Pons (tissue), 1 donor: Measurements from ENCODE around the gene PTER.

Source experiments
- DNase-seq: peaks from one replicate; pipeline ENCODE4 v3.0.0-alpha.2; 2016; ENCODE audit warnings: low spot score

The PTER gene, protein sequence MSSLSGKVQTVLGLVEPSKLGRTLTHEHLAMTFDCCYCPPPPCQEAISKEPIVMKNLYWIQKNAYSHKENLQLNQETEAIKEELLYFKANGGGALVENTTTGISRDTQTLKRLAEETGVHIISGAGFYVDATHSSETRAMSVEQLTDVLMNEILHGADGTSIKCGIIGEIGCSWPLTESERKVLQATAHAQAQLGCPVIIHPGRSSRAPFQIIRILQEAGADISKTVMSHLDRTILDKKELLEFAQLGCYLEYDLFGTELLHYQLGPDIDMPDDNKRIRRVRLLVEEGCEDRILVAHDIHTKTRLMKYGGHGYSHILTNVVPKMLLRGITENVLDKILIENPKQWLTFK

DNA sequence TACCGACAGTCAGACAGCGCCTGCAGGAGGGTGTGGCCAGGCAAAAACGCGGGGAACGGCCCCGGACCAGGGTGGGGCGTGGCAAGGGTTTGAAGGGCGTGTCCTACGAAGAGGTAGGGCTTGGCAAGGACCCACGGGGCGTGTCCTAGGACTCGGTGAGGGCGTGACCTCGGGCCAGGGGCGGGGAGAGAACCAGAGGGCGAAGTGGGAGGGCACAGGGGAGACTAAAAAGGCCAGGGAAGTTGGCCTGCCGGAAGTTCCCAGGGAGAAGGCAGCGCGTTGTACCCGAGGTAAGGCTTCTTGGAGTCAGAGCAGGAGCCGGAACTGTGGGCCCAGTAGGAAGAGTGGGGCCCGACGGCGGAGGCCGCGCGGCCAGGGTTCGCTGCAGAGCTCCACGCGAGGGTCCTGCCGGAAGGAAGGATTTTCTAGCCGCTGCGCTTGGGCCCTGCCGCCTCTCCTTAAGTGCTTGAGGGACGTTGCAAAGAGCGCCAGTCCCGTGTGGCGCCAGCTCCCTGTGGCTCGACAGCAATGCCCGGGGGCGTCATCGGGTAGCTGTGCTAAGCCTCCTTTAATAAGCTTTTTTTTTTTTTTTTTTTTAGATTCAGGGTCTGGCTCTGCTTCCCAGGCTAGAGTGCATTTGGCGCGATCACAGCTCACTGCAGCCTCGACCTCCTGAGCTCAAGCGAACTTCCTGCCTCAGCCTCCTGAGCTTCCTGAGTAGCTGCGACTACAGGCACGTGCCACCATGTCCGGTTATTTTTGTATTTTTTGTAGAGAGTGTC, at the start of gene PTER:
TSS of gene PTER (plus strand) at position 253 of the 782 bp plus-strand sequence. CDS start 47,375 bp downstream, outside the sequence.
- DNase-seq: peak; percentile 70

DNA sequence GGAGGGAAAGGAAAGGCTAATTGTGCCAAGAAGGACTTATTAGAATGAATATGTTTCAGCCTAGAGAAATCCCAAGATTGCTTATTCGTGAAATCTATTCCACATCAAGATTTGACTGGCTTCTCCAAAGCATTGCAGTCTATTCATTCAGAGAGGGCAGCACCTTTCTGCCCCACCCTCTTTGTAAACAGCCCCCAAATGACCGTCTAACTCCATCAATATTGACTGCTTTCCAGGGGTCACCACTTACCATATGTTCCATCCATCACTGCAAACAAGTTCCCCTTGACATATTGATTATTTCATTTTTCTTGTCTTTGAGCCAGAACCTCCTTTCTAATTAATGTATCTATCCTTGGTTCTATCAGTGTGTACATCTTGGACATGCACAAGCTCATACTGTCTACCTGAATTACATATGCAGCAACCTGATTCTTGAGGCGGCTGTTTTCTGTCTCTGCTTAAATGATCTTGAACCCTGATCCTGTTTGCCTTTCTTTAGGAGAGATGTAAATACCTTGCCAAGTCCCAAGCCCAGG, 44.2 kb upstream of the PTER start:
- DNase-seq: no peak

DNA sequence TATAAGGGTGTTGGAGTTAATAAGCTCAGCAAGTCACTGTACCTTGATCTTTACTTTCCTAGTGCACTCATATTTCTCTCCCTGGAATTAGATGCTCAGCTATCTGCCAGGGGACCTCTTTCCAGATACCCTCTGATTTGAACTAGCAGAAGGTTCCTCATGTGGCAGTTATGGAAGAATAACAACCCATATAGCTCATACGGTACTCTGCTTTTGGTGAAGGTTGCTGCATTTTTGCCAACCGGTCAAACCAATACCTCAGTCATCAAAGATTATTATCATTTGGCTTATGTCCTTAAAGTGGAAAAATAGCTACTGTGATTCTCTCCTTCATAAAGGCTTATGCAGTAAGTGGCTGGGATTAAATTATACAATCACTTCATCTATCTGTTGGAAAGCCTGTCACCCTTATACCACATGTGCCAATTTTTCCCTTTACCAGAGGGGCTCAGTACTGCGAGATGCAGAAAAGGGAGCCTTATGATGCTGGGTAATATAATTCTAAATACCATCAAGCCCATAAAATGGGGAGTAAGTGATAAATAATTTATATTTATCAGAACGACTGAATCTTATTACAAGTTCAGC, 43.4 kb upstream of the PTER start:
- DNase-seq: no peak

DNA sequence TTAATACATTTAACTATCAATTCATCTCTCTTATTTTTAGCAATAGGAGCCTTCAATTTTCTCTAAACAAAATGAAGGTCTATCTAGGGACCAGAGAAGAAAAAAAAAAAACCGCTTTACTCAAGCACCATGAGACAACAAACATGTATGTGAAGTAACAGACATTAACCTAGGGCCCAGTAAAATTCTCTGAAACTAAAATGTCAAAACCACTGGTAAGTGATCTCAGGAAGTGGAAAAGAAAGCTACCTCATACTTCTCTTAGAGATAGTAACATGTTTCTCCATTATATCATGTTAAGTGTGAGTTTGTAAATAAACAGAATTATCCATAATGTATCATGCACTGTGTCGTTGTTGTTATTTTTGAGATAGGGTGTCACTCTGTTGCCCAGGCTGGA, 35.4 kb upstream of the PTER start:
- DNase-seq: no peak

DNA sequence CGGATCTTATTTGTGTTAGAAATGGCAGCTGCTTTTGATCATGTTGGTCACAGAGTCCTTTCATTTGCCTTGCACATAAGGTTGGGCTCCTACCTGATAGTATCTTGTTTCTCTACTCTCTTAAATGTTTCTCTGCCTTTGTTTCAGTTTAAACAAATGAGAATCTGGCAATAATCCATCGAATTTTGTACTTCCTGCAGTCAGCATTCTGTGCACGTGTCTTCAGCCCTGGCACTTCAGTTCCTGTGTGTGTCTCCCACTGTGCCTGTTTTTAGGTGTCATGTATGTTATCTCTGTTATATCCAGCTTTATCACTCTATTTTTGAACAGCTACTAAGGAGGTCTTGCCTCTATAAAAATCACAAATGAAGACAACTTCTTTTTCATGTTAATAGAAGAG, 28.4 kb upstream of the PTER start:
- no peak for DNase-seq

DNA sequence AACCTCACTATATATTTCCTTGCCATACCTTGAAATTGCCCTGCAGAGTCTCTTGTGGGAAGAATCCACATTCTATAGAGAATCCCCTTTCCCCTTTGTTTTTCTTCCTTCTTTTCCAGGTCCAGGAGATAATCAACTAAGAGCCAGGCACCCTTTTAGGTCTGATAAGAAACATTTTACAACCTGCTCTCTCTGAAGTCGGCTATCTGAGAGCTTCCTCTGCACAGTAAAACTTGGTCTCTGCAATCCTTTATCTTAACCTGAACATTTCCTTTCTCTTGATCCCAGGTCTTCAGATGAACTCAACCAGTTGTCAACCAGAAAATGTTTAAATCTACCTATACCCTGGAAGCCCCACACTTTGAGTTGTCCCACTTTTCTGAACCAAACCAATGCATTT, 19.5 kb upstream of the PTER start:
- DNase-seq: no peak

DNA sequence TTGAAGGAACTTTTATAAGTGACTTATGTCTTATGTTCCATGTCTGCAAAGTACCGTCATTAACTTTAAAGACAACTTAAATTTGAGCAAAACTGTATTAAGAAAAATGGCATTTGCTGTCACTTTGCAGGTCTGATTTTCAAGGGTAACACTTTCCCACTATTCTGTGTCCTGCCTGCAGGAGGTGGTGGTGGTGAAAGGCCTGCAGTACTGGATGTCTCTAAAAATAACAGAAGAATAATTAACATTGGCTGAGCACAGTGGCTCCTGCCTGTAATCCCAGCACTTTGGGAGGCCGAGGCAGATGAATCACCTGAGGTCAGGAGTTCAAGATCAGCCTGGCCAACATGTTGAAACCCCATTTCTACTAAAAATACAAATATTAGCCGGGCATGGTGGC, 13.2 kb upstream of the PTER start:
- DNase-seq: no peak

DNA sequence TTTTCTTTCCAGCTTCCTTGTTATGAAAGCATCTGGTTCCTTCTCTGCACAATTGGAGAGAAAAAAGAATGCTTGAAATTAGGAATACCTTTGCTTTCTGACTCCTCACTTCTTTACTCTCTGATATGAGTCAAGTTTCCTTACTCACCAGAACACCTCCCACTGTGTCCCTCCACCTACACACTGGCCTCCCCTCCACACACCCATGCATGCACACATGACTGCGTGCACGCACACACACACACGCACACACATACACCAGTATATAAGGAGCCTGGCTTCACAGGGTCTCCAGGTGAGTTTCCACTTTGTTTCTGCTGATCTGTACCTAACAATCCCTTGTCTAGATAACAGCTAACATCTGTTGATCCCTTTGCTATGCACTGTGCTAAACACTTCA, 11.4 kb upstream of the PTER start:
- no peak for DNase-seq

DNA sequence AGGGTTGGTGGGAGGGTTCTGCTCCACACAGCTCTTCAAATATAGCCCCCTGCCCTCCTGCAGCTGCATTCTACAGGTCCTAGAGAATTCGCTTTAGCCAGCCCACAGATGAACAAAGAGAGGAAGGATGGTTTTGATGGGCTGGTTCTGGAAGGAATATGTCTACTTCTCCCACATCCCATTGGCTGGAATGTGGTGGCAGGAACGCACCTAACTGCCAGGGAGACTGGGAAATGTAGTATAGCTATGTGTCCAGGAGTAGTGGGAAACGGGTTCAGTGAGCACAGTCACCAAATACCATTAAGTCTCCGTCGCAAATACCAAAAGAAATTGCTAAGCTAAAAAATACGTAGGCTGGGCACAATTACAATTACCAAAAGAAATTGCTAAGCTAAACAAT, 7.3 kb upstream of the PTER start:
- no peak for DNase-seq

DNA sequence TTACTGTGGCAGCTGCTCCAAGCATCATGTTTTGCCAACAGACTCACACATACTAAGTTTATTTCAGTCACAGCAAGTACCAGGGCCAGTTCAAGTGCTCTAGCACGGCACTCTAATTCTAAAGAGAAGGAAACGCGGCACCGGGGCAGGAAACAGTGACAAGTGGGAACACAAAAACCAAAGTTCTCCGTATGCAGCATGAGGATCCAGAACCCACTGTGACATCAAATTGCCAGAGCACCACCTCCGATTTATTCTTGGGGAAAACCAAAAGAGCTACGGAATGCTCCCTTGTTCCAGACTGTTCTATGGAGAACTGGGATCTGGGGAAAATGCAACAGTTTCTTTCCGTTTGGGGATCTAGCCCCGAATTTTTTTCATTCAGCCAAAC, 448 bp upstream of the PTER start:
- no peak for DNase-seq

DNA sequence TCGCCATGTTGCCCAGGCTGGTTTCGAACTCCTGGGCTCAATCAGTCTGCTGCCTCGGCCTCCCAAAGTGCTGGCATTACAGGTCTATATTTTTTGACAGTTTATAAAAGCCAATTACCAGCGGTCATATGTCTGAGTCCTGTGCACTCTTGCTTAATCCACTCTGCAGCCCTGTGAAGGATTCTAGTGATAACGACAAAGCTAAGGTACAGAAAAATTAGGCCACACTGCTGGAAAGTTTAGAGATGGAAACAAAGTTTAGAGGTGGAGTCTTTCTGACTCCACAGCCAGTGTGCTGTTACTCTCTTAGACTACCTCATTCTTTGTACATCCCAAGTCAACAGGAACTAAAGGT, 707 bp downstream of the PTER start:
- no peak for DNase-seq

DNA sequence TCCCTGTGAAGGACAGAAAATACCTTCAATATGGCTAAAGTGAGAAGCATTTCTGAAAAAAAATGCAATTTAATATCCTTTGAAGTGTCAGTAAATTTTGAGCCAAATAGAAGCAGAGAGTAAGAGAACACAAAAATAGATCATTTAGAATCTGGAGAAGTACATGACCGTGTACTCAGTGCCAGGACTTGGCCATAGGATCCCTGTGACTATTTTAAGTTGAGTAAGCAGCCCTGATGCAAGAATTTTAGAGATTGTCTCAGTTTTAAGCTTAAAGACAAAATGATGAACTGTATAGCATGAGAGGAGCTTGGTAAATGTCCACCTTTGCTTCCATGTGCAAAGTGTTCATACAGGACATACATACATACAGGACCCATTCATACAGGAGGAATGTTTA, 2.5 kb downstream of the PTER start:
- no peak for DNase-seq

DNA sequence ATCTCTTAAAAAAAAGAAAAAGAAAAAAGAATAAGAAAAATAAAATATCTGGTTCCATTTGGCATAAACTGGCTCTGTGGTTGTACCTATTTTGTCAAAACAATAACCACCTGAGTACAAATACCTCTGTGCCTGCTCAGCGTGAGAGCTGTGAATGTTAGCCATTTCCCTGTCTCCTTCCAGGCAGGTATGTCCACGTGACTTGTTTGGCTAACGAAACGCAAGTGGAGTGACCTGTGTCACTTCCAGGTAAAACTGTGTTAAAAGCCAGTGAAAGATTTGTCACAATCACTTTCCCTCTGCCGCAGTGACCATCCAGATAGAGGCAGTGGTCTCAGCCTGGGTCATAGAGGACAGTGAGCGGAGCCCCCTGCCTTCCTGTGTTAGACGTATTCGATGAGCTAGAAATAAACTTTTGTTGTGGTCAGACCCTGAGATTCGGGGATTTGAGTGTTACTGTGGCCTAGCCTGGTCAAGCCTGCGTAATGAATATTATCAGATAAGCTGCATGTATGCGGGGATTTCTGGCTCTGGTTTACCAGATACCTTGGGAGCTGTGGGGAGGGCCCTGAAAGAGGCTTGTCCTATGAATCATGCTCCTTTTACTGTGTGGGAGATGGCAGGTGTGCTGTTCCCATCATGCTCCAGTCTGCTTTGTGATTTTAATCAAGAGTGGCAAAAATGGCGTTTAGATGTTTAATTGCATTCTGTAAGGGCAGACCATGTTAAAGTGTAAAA, 3.8 kb downstream of the PTER start:
- DNase-seq: no peak

DNA sequence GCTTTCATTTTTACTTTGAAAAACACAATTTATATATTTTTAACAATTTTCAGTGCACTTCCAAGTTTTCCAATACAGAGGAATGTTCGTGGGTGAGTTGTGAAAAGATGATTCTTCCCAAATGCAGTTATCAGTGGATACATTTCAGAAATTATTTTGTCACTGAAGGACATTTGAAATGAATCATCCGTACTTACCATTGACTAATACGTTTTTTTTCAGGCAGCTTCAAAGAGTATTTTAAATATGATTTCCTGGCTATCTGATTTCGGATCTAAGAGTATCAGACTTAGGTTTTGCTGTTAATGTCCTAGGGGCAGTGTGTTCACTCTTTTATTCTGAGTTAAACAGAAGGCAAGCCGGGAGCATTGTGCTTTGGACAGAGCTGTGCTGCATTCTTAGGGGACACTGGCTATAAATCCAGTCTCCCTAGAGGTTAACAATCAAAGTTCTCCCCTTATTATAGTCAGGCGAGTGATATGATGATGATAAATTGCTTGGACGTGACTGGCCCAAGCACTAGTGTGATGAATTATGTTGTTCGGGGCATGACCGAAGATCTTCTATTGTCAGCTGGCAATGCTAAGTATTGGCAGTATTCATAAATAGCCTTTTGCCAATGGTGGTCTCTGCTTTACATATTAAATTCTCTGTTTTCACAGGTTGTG, 4.5 kb downstream of the PTER start:
- DNase-seq: no peak

DNA sequence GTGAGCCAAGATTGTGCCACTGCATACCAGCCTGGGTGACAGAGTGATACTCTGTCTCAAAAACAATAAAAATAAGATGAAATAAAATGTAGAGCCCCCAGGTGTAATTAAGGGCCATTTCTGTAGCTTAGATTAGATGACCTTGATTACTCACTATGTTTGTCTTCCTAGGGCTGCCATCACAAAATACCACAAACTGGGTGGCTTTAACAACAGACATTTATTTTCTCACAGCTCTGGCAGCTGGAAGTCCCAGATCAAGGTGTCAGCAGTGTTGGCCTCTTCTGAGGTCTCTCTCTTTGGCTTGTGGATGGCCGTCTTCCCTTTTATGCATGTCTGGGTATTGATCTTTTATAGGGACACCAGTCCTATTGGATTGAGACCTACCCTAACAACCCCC, 6.1 kb downstream of the PTER start:
- DNase-seq: no peak

DNA sequence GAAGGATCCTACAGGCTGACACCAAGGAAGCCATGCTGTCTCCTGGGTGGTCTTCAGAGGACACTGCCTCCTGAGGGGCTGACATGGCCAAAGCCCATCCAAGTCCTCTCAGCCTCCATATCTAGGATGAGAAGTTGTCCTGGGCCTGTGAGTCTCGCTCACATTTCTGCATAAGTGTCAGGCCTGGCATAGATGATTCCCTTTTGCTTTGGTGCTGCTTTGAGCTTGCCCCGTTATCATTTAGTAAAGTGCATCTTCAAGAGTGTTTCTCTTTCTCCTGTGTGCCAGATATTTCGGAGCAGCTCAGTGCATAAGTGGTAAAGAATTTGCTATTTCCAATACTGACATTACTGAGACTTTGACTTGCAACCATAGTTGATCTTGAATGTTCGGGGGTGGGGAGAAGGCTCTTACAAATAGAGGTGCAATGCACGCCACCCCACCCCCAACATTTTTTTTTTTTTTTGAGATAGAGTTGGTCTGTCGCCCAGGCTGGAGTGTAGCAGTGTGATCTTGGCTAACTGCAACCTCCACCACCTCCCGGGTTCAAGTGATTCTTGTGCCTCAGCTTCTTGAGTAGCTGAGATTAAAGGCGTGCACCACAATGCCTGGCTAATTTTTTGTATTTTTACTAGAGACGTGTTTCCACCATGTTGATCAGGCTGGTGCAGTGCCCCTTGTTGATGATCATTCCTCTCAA, 9.1 kb downstream of the PTER start:
- no peak for DNase-seq

DNA sequence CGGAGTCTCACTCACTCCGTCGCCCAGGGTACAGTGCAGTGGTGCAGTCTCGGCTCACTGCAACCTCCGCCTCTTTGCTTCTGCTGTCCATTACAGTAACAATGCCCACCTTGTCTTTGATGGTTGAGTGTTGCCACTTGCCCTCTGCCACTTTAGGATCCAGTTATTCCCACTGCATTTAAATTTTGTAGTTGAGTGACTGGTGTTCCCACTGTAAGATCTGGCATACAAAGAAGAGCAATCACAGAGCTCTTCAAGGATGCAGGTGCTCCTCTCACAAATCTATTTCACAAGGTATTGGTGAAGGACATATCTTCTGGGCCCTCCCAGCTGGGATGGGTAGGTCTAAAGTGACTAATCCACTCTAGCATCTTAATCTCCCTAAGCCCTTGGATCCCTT, 12.6 kb downstream of the PTER start:
- no peak for DNase-seq

DNA sequence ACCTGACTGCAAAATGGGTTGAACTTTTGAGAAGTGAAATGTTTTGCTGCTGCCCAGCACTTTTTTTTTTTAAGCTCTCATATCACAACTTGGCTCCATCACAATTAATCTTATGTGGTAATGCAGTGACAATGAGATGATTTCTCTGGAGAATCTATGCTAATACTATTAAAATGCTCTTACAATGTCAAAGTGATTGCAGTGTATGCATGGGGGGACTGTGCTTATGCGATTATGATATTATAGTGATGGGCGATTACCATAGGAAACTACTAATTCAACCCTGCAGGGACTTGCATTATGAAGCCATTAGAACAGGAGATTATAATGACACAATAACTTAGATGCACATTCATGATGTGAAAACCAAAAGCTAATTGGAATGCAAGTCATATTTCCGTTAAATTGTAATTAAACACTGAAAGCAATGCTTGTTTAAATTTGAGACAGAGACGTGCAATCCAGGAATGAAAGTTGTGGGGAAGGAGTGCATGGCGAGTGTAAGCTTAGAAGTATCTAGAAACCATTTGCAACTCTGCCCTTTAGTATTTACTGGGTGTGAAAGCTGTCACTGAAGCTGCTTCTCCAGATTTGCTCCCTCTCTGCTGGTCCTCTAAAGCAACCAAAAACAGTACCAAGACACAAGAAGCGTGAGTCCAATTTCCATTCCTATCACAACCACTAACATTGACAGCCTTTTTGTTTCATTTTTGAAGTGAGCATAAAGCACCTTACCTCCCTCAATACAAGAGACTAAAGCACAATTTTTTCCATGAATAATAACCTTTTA, 21.6 kb downstream of the PTER start:
- no peak for DNase-seq

DNA sequence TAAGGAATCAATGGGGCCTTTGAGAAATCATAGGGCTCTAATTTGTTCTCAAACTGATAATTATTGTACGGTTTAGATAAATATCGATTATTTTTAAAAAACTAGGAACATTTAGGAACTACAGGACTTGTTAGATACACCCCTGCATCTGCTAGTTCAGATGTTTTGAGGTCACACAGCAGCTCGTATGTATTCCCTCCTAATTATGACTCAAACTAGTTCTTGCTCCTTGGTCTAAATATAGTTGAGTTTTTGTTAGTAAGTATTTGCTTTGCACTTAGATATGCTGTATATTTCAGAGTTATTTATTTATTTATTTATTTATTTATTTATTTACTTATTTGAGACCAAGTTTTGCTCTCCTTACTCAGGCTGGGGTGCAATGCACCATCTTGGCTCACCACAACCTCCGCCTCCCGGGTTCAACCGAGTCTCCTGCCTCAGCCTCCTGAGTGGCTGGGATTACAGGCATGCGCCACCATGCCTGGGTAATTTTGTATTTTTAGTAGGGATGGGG, 22.7 kb downstream of the PTER start:
- no peak for DNase-seq

DNA sequence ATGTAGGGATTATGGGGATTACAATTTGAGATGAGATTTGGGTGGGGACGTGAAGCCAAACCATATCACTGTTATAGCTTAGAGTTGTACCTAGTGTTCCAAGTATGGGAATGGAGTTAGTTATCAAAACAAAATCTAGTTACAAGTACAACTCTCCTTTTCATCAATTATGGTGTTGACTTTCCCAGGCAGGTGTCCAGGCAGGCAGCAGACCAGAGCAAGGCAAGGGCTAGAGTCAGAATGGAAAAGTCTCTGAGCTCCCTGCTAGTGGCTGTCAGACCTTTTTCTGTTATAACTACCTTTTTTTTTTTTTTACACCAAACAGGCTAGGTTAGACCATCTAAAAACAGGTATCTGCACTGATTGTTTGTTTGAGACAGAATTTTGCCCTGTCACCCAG, 29.2 kb downstream of the PTER start:
- DNase-seq: no peak
